ENCODE data around the gene INPP4B.

Gene INPP4B

DNA sequence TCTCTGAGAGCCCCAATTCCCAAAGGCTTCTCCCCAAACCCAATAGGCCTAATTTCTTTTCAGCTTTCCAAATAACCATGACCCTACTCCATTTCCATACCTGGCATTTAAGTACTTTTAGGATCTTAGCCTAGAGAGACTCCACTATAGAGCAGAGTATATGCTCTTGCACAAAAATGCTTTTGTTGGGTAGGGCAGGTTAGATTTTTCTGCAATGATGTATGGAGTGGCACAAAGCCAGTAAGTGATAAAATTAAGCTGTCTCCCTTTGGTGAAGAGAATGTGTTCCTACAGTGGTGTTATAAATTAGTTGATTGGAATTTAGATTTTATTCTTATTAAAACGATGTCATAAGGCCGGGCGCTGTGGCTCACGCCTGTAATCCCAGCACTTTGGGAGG lies 124.9 kb downstream of the INPP4B start:
- DNase-seq: no peak

- DNase-seq: no peak
These were observed 126.1 kb downstream of the INPP4B start for GRCh38 chr4:142719854-142720541.

DNA sequence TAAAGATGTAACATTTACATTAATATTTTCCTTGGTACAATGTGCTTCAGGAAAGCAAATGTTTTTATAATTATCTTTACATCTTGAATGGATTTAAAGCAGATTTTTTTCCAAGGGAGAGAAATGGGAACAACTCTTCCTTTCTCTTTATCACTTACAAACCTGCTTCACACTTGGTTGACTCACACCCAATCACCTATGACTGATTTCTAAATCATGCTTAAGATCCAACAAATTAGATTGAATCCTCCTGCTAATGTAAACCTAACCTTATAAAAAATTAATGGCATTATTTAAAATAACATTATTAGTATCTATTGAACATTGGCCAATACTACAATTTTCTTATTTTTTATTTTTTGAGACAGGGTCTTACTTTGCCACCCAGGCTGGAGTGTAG lies 127.1 kb downstream of the INPP4B start:
- DNase-seq: no peak

GRCh38 chr4:142715727-142716126 lies 130.4 kb downstream of the INPP4B start:
- no peak for DNase-seq

DNA sequence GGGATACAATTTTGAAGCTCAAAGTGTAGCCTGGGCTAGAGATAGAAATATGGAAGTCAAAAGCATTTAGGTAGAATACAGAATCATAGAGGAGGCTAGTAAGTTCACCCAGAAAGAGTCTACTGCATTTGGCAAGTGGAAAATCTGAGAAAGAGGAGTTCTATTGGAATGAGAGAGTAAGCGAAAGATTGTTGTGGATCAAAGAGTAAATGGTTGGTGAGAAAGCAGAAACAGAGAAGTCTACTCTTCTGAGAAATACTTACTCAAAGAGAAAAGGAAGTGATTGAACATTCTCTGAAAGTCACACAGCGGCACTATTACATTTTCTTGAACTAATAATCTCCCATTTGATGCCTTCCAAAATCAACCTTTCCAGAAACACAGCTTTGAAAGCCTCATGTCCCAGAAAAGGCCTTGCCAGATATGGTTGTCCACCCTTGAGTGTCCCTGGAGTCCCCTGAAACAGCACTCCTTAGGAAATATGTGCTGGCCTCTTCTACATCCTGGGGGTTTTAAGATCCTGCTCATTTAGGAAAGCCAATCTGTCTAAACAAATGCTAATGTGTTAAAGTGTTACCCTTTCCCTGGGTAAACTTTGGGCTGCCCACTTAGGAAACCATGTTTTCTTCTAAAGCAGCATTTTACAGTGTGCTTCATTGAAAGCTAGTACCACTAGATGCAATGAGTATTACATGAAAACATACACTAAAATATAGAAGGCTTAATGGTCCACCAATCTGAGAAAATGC lies 132.6 kb downstream of the INPP4B start:
- DNase-seq: no peak

DNA sequence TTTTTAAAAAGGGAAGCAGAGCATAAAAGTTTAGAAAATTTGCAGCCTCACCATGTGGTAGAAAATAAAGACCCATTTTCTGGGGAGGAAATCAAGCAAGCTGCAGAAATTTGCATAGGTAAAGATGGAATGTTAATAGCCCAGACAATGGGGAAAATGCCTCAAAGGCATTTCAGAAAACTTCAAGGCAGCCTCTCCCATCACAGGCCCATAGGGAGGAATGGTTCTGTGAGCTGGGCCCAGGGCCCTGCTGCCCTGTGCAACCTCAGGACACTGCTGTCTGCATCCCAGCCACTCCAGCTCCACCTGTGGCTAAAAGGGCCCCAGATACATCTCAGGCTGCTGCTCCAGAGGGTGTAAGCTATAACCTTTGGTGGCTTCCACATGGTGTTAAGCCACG lies 137.9 kb downstream of the INPP4B start:
- no peak for DNase-seq

- no peak for DNase-seq
These were observed 138.7 kb downstream of the INPP4B start for GRCh38 chr4:142707401-142707800.

- no peak for DNase-seq
These were observed 139.7 kb downstream of the INPP4B start for GRCh38 chr4:142706381-142706780.

DNA sequence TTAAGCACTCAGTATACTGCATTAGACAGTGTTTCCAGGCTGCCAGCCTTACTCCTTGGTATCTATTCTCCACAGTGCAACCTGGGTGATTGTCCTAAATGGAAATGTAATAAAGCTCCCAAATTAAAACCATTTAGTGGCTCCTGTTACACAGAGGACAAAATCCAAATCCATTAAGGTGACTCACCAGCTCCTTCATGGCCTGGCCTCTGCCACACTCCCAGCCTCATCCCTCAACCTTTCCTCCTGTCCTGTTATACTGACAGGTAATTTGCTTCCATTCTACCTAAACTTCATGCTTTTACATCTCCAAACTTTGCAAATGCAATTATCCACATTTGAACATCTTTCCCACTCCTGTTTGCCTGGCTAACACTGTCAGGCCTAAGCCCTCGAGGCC lies 140.3 kb downstream of the INPP4B start:
- no peak for DNase-seq

DNA sequence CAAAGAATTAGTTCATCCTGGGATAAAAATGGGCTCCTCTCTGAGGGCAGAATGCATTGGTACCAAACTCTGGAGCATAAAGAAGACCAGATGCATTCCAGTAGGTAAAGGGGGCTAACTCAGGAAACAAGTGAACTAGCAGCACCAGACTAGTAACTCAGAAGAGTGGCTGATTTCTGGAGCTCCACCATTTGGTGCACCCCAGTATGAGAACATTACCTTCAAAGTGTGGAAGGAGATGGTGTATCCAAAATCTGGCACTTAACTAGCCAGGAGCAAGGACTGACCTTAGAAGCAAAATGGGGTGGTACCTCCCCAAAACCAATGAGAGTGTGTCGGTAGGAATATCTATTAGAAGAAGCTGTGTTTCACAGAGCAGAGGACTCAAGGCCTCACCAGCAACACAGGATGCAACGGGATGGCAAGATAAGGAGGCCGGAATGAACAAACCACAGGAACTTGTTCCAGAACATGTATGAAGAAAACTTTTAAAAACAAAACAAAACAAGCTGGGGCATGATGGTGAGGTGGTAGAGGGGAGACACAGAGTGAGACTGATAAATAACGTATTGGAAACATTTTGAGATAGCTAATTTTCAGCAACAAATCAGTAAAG lies 142.3 kb downstream of the INPP4B start:
- DNase-seq: no peak

DNA sequence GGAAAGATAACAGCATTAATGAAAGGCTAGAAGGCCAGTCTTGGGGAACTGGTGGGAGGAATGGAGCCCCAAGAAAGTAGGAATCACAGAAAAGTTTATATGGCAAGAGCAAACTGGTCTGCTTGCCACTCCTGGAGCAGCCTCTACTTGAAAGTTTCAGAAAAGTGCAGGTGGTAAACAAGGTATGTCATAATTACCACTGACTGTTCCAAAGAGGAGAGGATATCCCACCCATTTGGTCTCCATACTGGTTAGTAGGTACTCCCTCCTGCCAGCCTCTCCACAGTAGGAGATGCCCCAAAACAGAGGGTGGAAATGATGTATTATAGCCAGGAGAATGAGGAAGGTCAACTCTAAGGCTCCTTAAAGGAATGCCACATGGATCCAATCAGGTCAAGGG lies 145.1 kb downstream of the INPP4B start:
- no peak for DNase-seq

DNA sequence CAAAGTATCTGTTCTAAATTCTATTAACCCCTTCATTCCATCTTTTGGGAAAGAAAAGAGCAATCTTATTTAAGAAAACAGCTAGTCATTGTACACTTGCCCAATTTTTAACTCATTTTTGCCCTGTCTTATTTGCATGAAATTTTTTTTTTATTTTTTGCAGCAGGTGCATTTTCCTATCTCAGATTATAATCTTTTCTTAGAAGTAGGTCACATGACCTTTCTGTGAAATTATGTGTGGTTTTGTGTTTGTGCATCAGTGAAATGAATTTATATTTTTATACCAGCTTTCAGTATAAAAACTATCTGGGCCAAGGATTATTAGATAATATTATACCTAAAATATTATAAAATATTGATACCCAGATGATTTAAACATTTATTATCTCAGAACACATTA lies 145.6 kb downstream of the INPP4B start:
- no peak for DNase-seq

DNA sequence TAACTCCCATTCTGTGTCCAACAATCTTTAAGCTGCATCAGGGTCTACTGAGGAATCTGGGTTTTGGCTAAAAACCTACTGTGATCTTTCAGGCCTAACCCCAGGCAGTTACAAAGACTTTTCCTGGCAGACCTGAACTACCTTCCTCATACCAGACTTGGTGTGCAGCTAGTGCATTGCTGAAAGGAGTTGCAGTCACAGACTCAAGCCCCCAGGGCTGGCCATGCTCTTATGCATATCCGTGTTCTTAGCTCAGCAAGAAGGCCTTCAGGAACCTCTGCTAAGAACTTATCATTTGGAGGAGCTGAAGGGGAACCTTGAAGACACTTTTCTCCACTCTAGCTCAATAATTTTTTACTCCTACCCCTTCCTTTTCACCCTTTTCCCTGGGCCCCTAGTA lies 147.5 kb downstream of the INPP4B start:
- DNase-seq: no peak

DNA sequence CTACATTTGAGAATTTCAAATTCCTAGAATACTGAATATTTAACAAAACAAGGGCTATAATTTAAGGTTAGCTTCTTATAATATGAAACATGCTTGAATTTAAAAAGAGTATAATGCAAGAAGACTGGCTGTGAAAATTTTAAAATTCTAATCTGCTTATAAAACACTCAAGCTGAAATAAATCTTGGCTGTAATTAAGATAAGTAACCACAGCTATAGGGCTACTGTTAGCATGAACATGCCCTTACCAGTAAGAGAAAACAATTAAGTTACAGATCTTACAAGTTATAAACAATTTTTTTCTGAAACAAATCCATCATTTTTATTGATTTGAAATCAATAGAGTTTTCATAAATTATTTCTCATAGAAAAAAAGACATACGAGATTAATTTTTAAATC lies 148.2 kb downstream of the INPP4B start:
- no peak for DNase-seq

DNA sequence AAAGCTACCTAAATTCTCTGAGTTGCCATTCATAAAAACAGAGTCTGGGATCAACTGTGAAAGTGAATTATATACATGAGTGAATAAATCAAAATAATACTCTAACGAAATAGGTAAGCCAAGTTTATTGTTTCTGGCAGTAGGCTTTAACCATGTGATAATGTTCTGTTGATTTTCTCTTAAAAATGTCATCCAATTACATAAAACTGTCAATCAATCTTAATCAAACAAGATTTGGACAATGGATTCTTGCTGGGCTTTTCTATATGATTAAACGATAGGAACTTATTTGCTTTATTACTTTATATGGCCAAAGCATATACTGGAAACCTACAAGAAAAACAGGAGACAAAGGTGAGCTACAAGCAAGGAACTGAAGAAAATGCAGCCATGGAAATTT lies 148.8 kb downstream of the INPP4B start:
- no peak for DNase-seq

- peak in 1 of 2 experiments; percentile 27 for DNase-seq
These were observed 149.6 kb downstream of the INPP4B start for GRCh38 chr4:142696334-142697122.

GRCh38 chr4:142690406-142691163 lies 155.5 kb downstream of the INPP4B start:
- DNase-seq: no peak

GRCh38 chr4:142687547-142688275 lies 158.4 kb downstream of the INPP4B start:
- DNase-seq: no peak

- DNase-seq: no peak
These were observed 160.0 kb downstream of the INPP4B start for GRCh38 chr4:142686081-142686480.

GRCh38 chr4:142683997-142684396 lies 162.1 kb downstream of the INPP4B start:
- no peak for DNase-seq

- no peak for DNase-seq
These were observed 162.6 kb downstream of the INPP4B start for GRCh38 chr4:142683503-142683902.

DNA sequence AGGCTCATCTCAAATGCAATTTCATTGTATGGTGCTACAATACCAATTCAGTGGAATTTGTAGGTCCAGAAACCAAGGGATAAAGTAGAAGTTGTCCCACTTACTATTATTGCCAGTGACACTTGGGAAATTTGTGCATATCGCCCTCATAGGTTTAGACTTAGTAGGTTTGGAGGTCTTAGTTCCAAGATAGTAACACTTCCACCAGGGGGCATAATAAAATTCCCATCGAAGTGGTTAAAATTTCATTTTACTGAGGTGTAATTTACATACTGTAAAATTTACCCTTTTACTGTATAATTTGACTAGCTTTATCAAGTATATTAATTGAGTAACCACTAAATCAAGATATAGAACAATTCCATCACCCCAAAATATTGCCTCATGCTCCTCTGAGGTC lies 174.6 kb downstream of the INPP4B start:
- DNase-seq: no peak

Data from activated T-cell treated with anti-CD3 and anti-CD28 coated beads, Interleukin-2, amount 50 U/mL, for 48 hours (primary cell).